Body of pancreas (tissue), 4 donors: ENCODE measurements around the gene SMARCA2.

Experiments
- POLR2A ChIP-seq, 3 donors: fragments of 450-650 bp; IDR thresholded peaks; one replicate each; pipeline ENCODE4 v1.6.1; 2016; ENCODE audit warnings: antibody characterized with exemption in 3 of 3, mild to moderate bottlenecking in 2 of 3
- TF ChIP-seq, protein P1 (sequence below), 7 experiments: fragments of 450-650 bp in 4 of 7; fragments of 200-600 bp in 3 of 7; sonication (generic) in 3 of 7; IDR thresholded peaks; one replicate each; pipeline ENCODE4 v1.5.1; 2016 to 2019; ENCODE audit warnings: antibody characterized with exemption in 7 of 7

DNA sequence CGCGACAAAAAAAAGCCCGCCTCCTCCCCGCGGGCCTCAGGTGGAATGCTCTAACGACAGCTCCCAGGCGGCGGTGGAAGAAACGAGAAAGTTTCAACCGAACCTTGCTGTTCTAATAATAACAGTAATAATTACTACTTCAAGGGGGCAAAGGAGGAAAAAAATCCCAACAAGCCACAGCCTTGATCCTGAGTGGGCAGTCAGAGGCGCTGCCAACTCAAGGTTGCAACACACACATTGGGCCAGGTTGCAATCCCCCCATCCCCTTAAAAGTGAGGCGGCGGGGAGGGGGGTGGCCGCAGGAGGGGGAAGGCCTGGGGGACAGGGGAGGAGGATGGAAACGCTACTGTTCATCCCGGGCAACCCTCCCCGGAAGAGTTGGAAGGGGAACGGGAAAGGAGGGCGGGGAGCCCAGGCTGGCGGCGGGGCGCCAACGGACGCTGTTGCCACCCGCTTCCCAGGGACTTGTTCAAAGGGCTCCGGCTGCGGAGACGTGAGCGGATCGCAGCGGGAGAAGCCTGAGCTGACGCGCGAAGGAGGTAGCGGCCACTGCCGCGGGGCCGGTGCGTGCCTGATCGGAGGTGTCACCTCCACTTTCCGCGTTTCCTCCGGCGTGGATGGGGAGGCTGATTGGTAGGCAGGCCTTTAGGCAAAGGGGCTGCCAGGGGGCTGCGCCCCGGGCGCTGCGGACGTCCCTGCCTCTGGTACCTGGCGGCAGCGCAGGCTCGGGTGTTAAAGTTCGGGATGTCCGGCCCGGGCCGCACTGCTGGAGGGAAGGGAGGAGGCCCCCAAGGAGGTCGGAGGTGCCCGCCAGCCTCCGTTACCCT is 647 bp downstream of the SMARCA2 start:
- TF ChIP-seq POLR2A (IDR thresholded peaks at IDR 0.05): no peak
- TF ChIP-seq, protein P1, sequence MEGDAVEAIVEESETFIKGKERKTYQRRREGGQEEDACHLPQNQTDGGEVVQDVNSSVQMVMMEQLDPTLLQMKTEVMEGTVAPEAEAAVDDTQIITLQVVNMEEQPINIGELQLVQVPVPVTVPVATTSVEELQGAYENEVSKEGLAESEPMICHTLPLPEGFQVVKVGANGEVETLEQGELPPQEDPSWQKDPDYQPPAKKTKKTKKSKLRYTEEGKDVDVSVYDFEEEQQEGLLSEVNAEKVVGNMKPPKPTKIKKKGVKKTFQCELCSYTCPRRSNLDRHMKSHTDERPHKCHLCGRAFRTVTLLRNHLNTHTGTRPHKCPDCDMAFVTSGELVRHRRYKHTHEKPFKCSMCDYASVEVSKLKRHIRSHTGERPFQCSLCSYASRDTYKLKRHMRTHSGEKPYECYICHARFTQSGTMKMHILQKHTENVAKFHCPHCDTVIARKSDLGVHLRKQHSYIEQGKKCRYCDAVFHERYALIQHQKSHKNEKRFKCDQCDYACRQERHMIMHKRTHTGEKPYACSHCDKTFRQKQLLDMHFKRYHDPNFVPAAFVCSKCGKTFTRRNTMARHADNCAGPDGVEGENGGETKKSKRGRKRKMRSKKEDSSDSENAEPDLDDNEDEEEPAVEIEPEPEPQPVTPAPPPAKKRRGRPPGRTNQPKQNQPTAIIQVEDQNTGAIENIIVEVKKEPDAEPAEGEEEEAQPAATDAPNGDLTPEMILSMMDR (IDR thresholded peaks at IDR 0.05): no peak
